ENCODE data around the gene PHC3.

- no peak for TF ChIP-seq EZH2 (IDR thresholded peaks at IDR 0.05; ENCODE audit: borderline replicate concordance, low read depth, low read length, poor library complexity, severe bottlenecking)
- TF ChIP-seq, protein P1, sequence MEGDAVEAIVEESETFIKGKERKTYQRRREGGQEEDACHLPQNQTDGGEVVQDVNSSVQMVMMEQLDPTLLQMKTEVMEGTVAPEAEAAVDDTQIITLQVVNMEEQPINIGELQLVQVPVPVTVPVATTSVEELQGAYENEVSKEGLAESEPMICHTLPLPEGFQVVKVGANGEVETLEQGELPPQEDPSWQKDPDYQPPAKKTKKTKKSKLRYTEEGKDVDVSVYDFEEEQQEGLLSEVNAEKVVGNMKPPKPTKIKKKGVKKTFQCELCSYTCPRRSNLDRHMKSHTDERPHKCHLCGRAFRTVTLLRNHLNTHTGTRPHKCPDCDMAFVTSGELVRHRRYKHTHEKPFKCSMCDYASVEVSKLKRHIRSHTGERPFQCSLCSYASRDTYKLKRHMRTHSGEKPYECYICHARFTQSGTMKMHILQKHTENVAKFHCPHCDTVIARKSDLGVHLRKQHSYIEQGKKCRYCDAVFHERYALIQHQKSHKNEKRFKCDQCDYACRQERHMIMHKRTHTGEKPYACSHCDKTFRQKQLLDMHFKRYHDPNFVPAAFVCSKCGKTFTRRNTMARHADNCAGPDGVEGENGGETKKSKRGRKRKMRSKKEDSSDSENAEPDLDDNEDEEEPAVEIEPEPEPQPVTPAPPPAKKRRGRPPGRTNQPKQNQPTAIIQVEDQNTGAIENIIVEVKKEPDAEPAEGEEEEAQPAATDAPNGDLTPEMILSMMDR (conservative IDR thresholded peaks at IDR 0.05; ENCODE audit: low read depth, low read length), result no peak
These were observed 88.6 kb downstream of the PHC3 start for GRCh38 chr3:170092907-170093306.
